ENCODE measurements around the gene IGFL3.
A peak's percentile ranks its signal among the peaks of the same experiment; 100 is the strongest.

Gene IGFL3

DNA sequence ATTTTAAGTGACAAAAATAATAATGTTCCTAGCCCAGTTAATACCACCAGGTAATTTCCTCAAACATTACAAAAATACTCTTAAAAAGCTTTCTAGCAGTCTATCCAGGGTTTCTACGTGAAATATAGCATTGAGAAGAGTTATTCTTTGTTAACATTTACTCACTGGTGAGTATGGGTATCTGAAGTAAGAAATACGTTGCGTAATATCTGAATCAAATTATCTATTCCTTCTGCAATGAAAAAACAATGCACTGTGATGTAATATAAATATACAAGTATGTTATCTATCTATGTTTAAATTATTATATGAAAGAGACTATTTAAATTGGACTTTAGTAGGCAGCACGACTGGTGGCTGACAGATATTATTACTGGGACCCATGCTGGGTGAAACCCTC lies 17.8 kb upstream of the IGFL3 start:
- Histone ChIP-seq H3K27me3 (ENCODE audit: low read depth, low read length) (no peaks in the 10 kb centered on the region), H3K4me1 (ENCODE audit: control insufficient read depth in 1 of 2, insufficient read depth in 2 of 2, low read length in 2 of 2) (no peaks in the 10 kb centered on the region), H3K27ac (ENCODE audit: low read length) (no peak overlapping the region)

DNA sequence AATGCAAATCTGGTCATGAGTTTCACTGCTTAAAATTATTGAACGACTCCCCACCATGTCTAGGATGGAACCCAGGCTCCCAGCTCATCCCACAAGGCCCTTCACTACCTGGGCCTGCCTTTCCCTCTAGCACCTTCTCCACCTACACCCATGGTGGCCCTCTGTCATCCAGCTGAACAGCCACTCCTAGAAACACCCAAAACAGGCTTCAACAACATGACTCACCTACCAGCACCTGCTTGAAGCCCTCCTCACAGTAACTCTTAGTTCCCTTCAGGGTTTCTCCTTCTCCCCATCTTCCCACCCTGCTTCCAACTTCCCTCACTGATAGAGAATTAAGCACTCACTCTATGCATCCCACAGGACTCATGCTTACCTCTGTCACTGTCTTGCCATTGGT lies 16.9 kb upstream of the IGFL3 start:
- H3K4me3 ChIP-seq (ENCODE audit: low read depth in 1 of 2, low read length in 2 of 2): no peak overlapping the region
- no peaks in the 10 kb centered on the region for H3K4me1 ChIP-seq (ENCODE audit: control insufficient read depth in 1 of 2, insufficient read depth in 2 of 2, low read length in 2 of 2)
- no peaks in the 10 kb centered on the region for H3K36me3 ChIP-seq (ENCODE audit: control insufficient read depth in 1 of 2, insufficient read depth in 2 of 2, low read length in 2 of 2)
- no peaks in the 10 kb centered on the region for H3K9me3 ChIP-seq (ENCODE audit: control insufficient read depth in 1 of 2, low read length in 2 of 2)
- no peak overlapping the region for H3K27ac ChIP-seq (ENCODE audit: low read length)
- no peaks in the 10 kb centered on the region for H3K27me3 ChIP-seq (ENCODE audit: low read depth, low read length)

More for the DNA sequence above, 17.8 kb upstream of the IGFL3 start:
- no peak overlapping the region for H3K4me3 ChIP-seq (ENCODE audit: low read depth in 1 of 2, low read length in 2 of 2)
- no peaks in the 10 kb centered on the region for H3K36me3 ChIP-seq (ENCODE audit: control insufficient read depth in 1 of 2, insufficient read depth in 2 of 2, low read length in 2 of 2)
- no peaks in the 10 kb centered on the region for H3K9me3 ChIP-seq (ENCODE audit: control insufficient read depth in 1 of 2, low read length in 2 of 2)

DNA sequence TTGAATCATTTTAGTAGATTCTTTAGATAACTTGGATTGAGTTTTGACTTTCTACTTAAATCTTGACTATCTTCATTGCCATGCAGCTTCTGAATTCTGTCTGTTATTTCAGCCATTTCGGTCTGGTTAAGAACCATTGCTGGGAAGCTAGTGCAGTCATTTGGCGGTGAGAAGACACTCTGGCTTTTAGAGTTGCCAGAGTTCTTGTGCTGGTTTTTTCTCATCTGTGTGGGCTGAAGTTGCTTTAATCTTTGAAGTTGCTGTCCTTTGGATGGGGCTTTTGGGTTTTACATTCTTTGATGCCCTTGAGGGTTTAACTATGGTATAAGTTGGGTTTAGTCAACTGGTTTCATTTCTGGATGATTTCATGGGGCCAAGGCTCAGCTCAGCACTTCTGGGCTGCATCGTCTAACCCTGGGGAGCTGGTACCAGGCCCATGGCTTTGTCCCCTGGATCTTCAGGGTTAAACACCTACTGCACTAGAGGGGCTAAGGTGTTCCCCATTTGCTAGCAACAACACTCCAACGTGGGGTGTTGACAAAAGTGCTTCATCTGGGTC lies 13.5 kb upstream of the IGFL3 start:
- Histone ChIP-seq H3K36me3 (ENCODE audit: control insufficient read depth in 1 of 2, insufficient read depth in 2 of 2, low read length in 2 of 2) (no peaks in the 10 kb centered on the region), H3K4me3 (ENCODE audit: low read depth in 1 of 2, low read length in 2 of 2) (no peak overlapping the region), H3K27me3 (ENCODE audit: low read depth, low read length) (no peaks in the 10 kb centered on the region), H3K9me3 (ENCODE audit: control insufficient read depth in 1 of 2, low read length in 2 of 2) (no peaks in the 10 kb centered on the region), H3K4me1 (ENCODE audit: control insufficient read depth in 1 of 2, insufficient read depth in 2 of 2, low read length in 2 of 2) (peaks cover 4% of the 10 kb centered on the region in 2 donors), H3K27ac (ENCODE audit: low read length) (no peak overlapping the region)

- Histone ChIP-seq H3K27me3 (ENCODE audit: low read depth, low read length) (no peaks in the 10 kb centered on the region), H3K4me1 (ENCODE audit: control insufficient read depth in 1 of 2, insufficient read depth in 2 of 2, low read length in 2 of 2) (peaks cover 4% of the 10 kb centered on the region in 2 donors), H3K27ac (ENCODE audit: low read length) (peak overlapping the region; percentile 91), H3K9me3 (ENCODE audit: control insufficient read depth in 1 of 2, low read length in 2 of 2) (no peaks in the 10 kb centered on the region), H3K36me3 (ENCODE audit: control insufficient read depth in 1 of 2, insufficient read depth in 2 of 2, low read length in 2 of 2) (no peaks in the 10 kb centered on the region), H3K4me3 (ENCODE audit: low read depth in 1 of 2, low read length in 2 of 2) (no peak overlapping the region)
Measured at GRCh38 chr19:46134527-46134926, 10.0 kb upstream of the IGFL3 start.

DNA sequence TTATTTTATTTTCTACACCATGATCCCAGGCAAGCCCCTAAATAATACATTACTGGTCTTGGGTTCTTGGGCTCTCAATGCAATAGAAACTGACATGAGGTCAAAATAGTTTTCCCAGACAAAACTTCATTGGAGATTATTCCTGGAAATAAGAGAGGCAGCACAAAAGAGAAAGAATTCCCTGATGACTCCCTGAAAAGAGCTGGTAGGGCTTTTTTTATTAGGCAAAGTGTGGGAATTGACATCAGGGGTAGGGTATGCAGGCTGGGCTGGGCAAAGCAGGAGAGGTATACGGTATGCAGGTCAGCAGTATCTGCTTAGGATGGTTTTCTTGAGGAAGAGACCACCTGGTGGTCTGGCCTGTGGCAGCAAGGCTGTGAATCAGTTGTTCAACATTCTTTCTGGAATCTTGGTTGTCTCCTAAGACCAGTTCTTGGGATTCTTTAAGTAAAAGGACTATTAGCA lies 9.3 kb upstream of the IGFL3 start:
- Histone ChIP-seq H3K27me3 (ENCODE audit: low read depth, low read length) (no peaks in the 10 kb centered on the region), H3K4me3 (ENCODE audit: low read depth in 1 of 2, low read length in 2 of 2) (no peak overlapping the region), H3K9me3 (ENCODE audit: control insufficient read depth in 1 of 2, low read length in 2 of 2) (no peaks in the 10 kb centered on the region), H3K4me1 (ENCODE audit: control insufficient read depth in 1 of 2, insufficient read depth in 2 of 2, low read length in 2 of 2) (peaks cover 4% of the 10 kb centered on the region in 2 donors), H3K27ac (ENCODE audit: low read length) (peak overlapping the region; percentile 91), H3K36me3 (ENCODE audit: control insufficient read depth in 1 of 2, insufficient read depth in 2 of 2, low read length in 2 of 2) (no peaks in the 10 kb centered on the region)

- no peaks in the 10 kb centered on the region for H3K36me3 ChIP-seq (ENCODE audit: control insufficient read depth in 1 of 2, insufficient read depth in 2 of 2, low read length in 2 of 2)
- H3K9me3 ChIP-seq (ENCODE audit: control insufficient read depth in 1 of 2, low read length in 2 of 2): no peaks in the 10 kb centered on the region
- H3K27ac ChIP-seq (ENCODE audit: low read length): peak overlapping the region; percentile 91
- peak overlapping the region in 1 of 2 donors; percentile 42 for H3K4me3 ChIP-seq (ENCODE audit: low read depth in 1 of 2, low read length in 2 of 2)
- peaks cover 4% of the 10 kb centered on the region in 2 donors for H3K4me1 ChIP-seq (ENCODE audit: control insufficient read depth in 1 of 2, insufficient read depth in 2 of 2, low read length in 2 of 2)
- no peaks in the 10 kb centered on the region for H3K27me3 ChIP-seq (ENCODE audit: low read depth, low read length)
Measured at GRCh38 chr19:46133101-46133627, 8.7 kb upstream of the IGFL3 start.

- Histone ChIP-seq H3K27me3 (ENCODE audit: low read depth, low read length) (no peaks in the 10 kb centered on the region), H3K4me1 (ENCODE audit: control insufficient read depth in 1 of 2, insufficient read depth in 2 of 2, low read length in 2 of 2) (peaks cover 4% of the 10 kb centered on the region in 2 donors), H3K27ac (ENCODE audit: low read length) (peak overlapping the region; percentile 67), H3K4me3 (ENCODE audit: low read depth in 1 of 2, low read length in 2 of 2) (peak overlapping the region in 1 of 2 donors; percentile 42), H3K9me3 (ENCODE audit: control insufficient read depth in 1 of 2, low read length in 2 of 2) (no peaks in the 10 kb centered on the region), H3K36me3 (ENCODE audit: control insufficient read depth in 1 of 2, insufficient read depth in 2 of 2, low read length in 2 of 2) (no peaks in the 10 kb centered on the region)
Measured at GRCh38 chr19:46132508-46133100, 8.1 kb upstream of the IGFL3 start.

GRCh38 chr19:46131485-46132143 lies 7.1 kb upstream of the IGFL3 start:
- no peaks in the 10 kb centered on the region for H3K9me3 ChIP-seq (ENCODE audit: control insufficient read depth in 1 of 2, low read length in 2 of 2)
- peaks cover 4% of the 10 kb centered on the region in 2 donors for H3K4me1 ChIP-seq (ENCODE audit: control insufficient read depth in 1 of 2, insufficient read depth in 2 of 2, low read length in 2 of 2)
- no peak overlapping the region for H3K4me3 ChIP-seq (ENCODE audit: low read depth in 1 of 2, low read length in 2 of 2)
- peak overlapping the region; percentile 67 for H3K27ac ChIP-seq (ENCODE audit: low read length)
- H3K27me3 ChIP-seq (ENCODE audit: low read depth, low read length): no peaks in the 10 kb centered on the region
- no peaks in the 10 kb centered on the region for H3K36me3 ChIP-seq (ENCODE audit: control insufficient read depth in 1 of 2, insufficient read depth in 2 of 2, low read length in 2 of 2)

GRCh38 chr19:46126086-46126580 lies 1.6 kb upstream of the IGFL3 start:
- no peak overlapping the region for H3K4me3 ChIP-seq (ENCODE audit: low read depth in 1 of 2, low read length in 2 of 2)
- no peaks in the 10 kb centered on the region for H3K4me1 ChIP-seq (ENCODE audit: control insufficient read depth in 1 of 2, insufficient read depth in 2 of 2, low read length in 2 of 2)
- H3K36me3 ChIP-seq (ENCODE audit: control insufficient read depth in 1 of 2, insufficient read depth in 2 of 2, low read length in 2 of 2): no peaks in the 10 kb centered on the region
- H3K9me3 ChIP-seq (ENCODE audit: control insufficient read depth in 1 of 2, low read length in 2 of 2): no peaks in the 10 kb centered on the region
- no peaks in the 10 kb centered on the region for H3K27me3 ChIP-seq (ENCODE audit: low read depth, low read length)
- no peak overlapping the region for H3K27ac ChIP-seq (ENCODE audit: low read length)

DNA sequence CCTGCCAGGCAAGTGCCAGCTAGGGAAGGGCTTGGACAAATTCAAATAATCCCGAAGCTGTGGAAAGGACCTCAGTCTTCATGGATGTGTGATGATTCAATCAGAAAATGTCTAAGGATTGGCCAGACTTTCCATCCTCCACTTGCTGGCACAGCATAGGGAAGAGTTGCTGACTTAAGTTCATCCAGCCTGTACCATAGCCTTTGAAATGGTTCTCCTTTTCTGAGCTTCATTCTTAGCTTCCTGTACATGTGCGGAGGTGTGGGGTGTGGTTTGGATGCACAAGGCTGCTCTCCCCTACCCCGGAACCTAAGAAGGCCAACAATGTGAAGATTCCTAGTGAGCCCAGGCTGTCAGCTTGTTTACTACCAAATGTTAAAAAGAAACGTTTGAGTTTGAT lies 959 bp upstream of the IGFL3 start:
- Histone ChIP-seq H3K27me3 (ENCODE audit: low read depth, low read length) (no peaks in the 10 kb centered on the region), H3K4me3 (ENCODE audit: low read depth in 1 of 2, low read length in 2 of 2) (no peak overlapping the region), H3K27ac (ENCODE audit: low read length) (no peak overlapping the region), H3K36me3 (ENCODE audit: control insufficient read depth in 1 of 2, insufficient read depth in 2 of 2, low read length in 2 of 2) (no peaks in the 10 kb centered on the region), H3K4me1 (ENCODE audit: control insufficient read depth in 1 of 2, insufficient read depth in 2 of 2, low read length in 2 of 2) (no peaks in the 10 kb centered on the region), H3K9me3 (ENCODE audit: control insufficient read depth in 1 of 2, low read length in 2 of 2) (no peaks in the 10 kb centered on the region)

- no peaks in the 10 kb centered on the region for H3K4me1 ChIP-seq (ENCODE audit: control insufficient read depth in 1 of 2, insufficient read depth in 2 of 2, low read length in 2 of 2)
- no peak overlapping the region for H3K4me3 ChIP-seq (ENCODE audit: low read depth in 1 of 2, low read length in 2 of 2)
- H3K9me3 ChIP-seq (ENCODE audit: control insufficient read depth in 1 of 2, low read length in 2 of 2): peaks cover 0 to 3% of the 10 kb centered on the region in 2 donors
- H3K27ac ChIP-seq (ENCODE audit: low read length): no peak overlapping the region
- H3K27me3 ChIP-seq (ENCODE audit: low read depth, low read length): no peaks in the 10 kb centered on the region
- no peaks in the 10 kb centered on the region for H3K36me3 ChIP-seq (ENCODE audit: control insufficient read depth in 1 of 2, insufficient read depth in 2 of 2, low read length in 2 of 2)
Measured at GRCh38 chr19:46118136-46118535, 6.4 kb downstream of the IGFL3 start.
